NOMO-1 treated with dmso at 0.1 percent for 144 hours (cell line): ENCODE data around the gene TROAP.
A peak's percentile ranks its signal among the peaks of the same experiment; 100 is the strongest.
"Not testable (repeated sequence)": the region's sequence is repeated elsewhere in the genome, so short reads cannot be mapped to it uniquely, and the experiment has no call there.

ENCODE experiments used
- DNase-seq: peaks from one replicate; lab custom pipeline; 2025; ENCODE audit not compliant: unreplicated experiment; lab: John Stamatoyannopoulos, UW

Gene TROAP

GRCh38 chr12:49322708-49323523 lies at the start of gene TROAP:
Gene TROAP, plus strand, starts transcription at chr12:49323255. Its CDS starts 354 bp downstream, at chr12:49323609.
- DNase-seq = peak; percentile 96

GRCh38 chr12:49273726-49274395 lies 49.2 kb upstream of the TROAP start:
- no peak for DNase-seq

- DNase-seq = no peak
Measured at GRCh38 chr12:49274396-49275069, 48.5 kb upstream of the TROAP start.

GRCh38 chr12:49276304-49277290 lies 46.5 kb upstream of the TROAP start:
- no peak for DNase-seq

GRCh38 chr12:49277466-49277865 lies 45.6 kb upstream of the TROAP start:
- DNase-seq = no peak

GRCh38 chr12:49279706-49280159 lies 43.3 kb upstream of the TROAP start:
- DNase-seq = peak; percentile 37

GRCh38 chr12:49280545-49280944 lies 42.5 kb upstream of the TROAP start:
- DNase-seq = not testable (repeated sequence)

- no peak for DNase-seq
Measured at GRCh38 chr12:49282302-49282701, 40.8 kb upstream of the TROAP start.

- DNase-seq = not testable (repeated sequence)
Measured at GRCh38 chr12:49282740-49283375, 40.2 kb upstream of the TROAP start.

GRCh38 chr12:49283541-49284429 lies 39.3 kb upstream of the TROAP start:
- DNase-seq = no peak

- no peak for DNase-seq
Measured at GRCh38 chr12:49284672-49285071, 38.4 kb upstream of the TROAP start.

GRCh38 chr12:49287876-49288275 lies 35.2 kb upstream of the TROAP start:
- DNase-seq = no peak

GRCh38 chr12:49288412-49288853 lies 34.6 kb upstream of the TROAP start:
- DNase-seq = no peak

GRCh38 chr12:49288922-49289555 lies 34.0 kb upstream of the TROAP start:
- no peak for DNase-seq

GRCh38 chr12:49292729-49293055 lies 30.4 kb upstream of the TROAP start:
- DNase-seq = no peak

- DNase-seq = no peak
Measured at GRCh38 chr12:49293056-49293956, 29.7 kb upstream of the TROAP start.

- DNase-seq = no peak
Measured at GRCh38 chr12:49294086-49294803, 28.8 kb upstream of the TROAP start.
